ENCODE results near the gene PVR.
"Not testable (repeated sequence)": the region's sequence is repeated elsewhere in the genome, so short reads cannot be mapped to it uniquely, and the experiment has no call there.

The PVR gene

DNA sequence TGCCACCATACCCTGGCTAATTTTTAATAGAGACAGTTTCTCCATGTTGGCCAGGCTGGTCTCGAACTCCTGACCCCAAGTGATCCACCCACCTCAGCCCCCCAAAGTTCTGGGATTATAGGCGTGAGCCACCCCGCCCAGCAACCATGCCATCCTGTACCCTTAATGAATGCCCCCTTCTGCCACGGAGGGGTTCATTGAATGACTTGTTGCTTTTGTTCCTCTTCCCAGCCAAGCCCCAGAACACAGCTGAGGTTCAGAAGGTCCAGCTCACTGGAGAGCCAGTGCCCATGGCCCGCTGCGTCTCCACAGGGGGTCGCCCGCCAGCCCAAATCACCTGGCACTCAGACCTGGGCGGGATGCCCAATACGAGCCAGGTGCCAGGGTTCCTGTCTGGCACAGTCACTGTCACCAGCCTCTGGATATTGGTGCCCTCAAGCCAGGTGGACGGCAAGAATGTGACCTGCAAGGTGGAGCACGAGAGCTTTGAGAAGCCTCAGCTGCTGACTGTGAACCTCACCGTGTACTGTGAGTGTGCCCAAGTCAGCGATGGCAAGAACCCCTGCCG, 6.0 kb downstream of the PVR start:
- Mint-ChIP-seq H3K4me3 (no peak overlapping the region), H3K9me3 (no peaks in the 10 kb centered on the region), H3K36me3 (peaks cover 2% of the 10 kb centered on the region), H3K4me1 (peaks cover 5% of the 10 kb centered on the region), H3K27me3 (peaks cover 2% of the 10 kb centered on the region), H3K27ac (no peak overlapping the region)

DNA sequence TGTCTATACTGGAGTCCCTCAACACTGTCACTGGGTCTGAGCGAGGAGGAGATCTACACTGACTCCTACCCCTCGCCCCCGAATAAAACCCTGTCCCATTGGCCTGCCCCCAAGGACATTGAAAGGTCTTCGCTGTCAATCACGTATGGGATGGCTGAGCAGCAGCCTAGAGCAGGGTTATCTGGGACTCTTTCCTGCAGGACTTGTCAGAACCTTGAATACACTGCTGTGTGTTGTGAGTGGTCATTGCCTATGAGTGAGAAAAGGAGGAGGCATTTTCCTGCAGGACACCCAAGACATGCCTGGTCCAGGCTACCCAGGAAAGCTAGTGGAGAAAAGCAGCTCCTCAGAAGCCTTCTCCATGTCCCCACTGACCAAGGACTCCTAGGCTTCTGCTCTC, 9.6 kb downstream of the PVR start:
- Mint-ChIP-seq H3K36me3 (peaks cover 4% of the 10 kb centered on the region), H3K9me3 (no peaks in the 10 kb centered on the region), H3K4me1 (peaks cover 7% of the 10 kb centered on the region), H3K4me3 (no peak overlapping the region), H3K27ac (no peak overlapping the region), H3K27me3 (no peaks in the 10 kb centered on the region)

DNA sequence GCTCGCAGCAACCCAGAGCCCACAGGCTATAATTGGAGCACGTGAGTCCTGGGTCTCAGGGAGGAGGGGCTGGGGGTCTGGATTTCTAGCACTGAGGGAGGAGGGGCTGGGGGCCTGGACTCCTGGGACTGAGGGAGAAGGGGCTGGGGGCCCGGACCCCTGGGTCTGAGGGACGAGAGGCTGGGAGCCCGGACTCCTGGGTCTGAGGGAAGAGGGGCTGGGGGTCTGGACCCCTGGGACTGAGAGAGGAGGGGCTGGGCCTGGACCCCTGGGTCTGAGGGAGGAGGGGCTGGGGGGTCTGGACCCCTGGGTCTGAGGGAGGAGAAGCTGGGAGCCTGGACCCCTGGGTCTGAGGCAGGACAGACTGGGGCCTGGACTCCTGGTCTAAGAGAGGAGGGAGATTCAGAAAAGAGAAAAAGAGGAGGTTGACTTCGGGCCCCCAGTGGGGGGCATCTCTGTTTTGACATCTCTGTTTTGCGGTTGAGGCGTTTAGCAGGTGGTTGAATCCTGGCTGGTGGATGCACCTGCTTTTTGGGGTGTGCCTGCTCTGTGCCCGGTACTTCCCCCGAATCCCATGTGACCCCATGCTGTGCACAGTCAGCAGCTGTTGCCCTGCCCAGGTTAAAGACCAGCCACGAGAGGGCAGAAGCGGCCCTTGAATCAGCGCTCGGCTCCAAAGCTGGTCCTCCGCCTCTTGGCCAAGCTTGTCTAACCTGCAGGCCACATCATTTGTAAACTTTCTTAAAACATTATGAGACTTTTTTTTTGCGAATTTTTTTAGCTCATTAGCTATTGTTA, 10.5 kb downstream of the PVR start:
- H3K4me1 Mint-ChIP-seq: peaks cover 7% of the 10 kb centered on the region
- H3K4me3 Mint-ChIP-seq: no peak overlapping the region
- H3K27me3 Mint-ChIP-seq: no peaks in the 10 kb centered on the region
- peaks cover 4% of the 10 kb centered on the region for H3K36me3 Mint-ChIP-seq
- H3K27ac Mint-ChIP-seq: no peak overlapping the region
- H3K9me3 Mint-ChIP-seq: no peaks in the 10 kb centered on the region

GRCh38 chr19:44657211-44657921, 13.7 kb downstream of the PVR start:
- H3K27ac Mint-ChIP-seq: no peak overlapping the region
- H3K9me3 Mint-ChIP-seq: no peaks in the 10 kb centered on the region
- no peaks in the 10 kb centered on the region for H3K27me3 Mint-ChIP-seq
- H3K4me1 Mint-ChIP-seq: peaks cover 7% of the 10 kb centered on the region
- peaks cover 4% of the 10 kb centered on the region for H3K36me3 Mint-ChIP-seq
- H3K4me3 Mint-ChIP-seq: no peak overlapping the region

DNA sequence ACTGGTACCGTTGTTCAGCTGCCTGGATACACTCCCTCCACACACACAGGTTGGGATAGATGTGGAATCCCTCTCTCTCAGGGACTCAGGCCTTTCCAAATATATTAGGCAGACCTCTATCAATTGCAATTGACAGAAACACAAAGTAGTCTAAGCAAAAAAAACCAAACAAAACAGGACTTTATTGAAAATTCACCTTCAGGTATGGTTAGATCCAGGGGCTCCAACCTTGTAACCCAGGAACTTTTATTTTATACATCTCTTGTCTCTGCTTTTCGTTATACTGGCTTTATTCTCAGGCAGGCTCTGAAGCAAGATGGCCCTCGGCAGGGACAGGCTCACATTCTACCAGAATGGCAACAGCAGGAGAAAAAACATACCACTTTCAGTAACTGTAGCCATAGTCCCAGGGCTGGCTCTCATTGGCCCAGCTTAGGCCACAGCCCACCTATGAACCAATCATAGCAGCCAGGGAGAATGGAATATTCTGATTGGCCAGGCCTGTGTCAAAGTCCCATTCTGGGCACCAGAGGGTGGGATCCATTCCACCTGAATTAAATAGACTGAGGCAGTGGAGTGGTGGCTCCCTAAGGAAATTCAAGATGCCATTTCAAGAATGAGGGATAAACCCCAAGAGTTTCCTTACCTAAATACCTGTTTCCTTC, 14.5 kb downstream of the PVR start:
- H3K4me1 Mint-ChIP-seq: peaks cover 7% of the 10 kb centered on the region
- no peak overlapping the region for H3K27ac Mint-ChIP-seq
- no peaks in the 10 kb centered on the region for H3K9me3 Mint-ChIP-seq
- peaks cover 4% of the 10 kb centered on the region for H3K36me3 Mint-ChIP-seq
- H3K4me3 Mint-ChIP-seq: no peak overlapping the region
- no peaks in the 10 kb centered on the region for H3K27me3 Mint-ChIP-seq

DNA sequence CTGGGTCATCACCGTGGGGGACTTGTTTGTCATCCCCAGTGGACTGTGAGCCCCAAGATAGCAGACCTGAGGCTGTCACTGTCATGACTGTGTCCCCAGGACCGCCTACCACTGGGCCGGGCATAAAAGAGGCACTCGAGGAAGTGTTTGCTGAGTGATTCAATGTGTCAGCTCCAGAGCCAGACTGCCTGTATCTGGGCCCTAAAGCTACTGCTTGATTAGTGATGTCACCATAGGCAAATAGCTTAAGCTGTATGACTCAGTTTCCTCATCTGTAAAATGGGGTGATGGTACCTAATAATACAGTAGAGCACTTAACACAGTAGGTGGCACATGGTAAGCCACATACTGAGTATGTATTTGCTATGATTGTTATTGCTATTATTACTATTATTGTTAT, 16.4 kb downstream of the PVR start:
- Mint-ChIP-seq H3K27me3 (no peaks in the 10 kb centered on the region), H3K4me3 (no peak overlapping the region), H3K27ac (no peak overlapping the region), H3K36me3 (no peaks in the 10 kb centered on the region), H3K4me1 (no peaks in the 10 kb centered on the region), H3K9me3 (no peaks in the 10 kb centered on the region)

DNA sequence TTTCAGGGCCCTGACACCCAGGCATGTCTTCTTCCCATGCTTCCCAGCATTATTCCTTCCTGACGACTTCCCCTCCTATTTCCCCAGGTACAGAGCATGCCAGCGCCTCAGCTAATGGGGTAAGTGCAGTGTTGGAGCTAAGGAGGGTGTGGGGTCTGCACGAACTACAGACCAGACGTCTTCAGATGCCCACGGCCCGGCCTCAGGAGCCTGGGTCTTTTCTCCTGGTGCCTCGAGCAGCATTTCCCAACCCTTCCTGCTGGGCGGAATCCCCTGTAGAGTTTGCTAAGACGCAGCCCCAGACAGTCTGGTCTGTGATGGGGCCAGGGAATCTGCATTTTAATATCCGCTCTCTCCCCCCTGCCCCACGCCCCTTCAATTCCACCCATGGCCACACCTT, 17.5 kb downstream of the PVR start:
- H3K27ac Mint-ChIP-seq: no peak overlapping the region
- H3K4me3 Mint-ChIP-seq: no peak overlapping the region
- H3K27me3 Mint-ChIP-seq: no peaks in the 10 kb centered on the region
- no peaks in the 10 kb centered on the region for H3K4me1 Mint-ChIP-seq
- H3K36me3 Mint-ChIP-seq: no peaks in the 10 kb centered on the region
- H3K9me3 Mint-ChIP-seq: no peaks in the 10 kb centered on the region

DNA sequence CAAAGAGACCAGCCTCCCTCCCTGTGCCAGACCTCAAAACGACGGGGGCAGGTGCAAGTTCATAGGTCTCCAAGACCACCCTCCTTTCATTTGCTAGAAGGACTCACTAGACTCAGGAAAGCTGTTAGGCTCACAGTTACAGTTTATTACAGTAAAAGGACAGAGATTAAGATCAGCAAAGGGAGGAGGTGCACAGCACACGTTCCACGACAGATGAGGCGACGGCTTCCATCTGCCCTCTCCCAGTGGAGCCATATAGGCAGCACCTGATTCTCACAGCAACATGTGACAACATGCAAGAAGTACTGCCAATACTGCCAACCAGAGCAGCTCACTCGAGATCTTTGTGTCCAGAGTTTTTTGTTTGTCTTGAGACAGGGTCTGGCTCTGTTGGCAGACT, 18.2 kb downstream of the PVR start:
- H3K27ac Mint-ChIP-seq: no peak overlapping the region

DNA sequence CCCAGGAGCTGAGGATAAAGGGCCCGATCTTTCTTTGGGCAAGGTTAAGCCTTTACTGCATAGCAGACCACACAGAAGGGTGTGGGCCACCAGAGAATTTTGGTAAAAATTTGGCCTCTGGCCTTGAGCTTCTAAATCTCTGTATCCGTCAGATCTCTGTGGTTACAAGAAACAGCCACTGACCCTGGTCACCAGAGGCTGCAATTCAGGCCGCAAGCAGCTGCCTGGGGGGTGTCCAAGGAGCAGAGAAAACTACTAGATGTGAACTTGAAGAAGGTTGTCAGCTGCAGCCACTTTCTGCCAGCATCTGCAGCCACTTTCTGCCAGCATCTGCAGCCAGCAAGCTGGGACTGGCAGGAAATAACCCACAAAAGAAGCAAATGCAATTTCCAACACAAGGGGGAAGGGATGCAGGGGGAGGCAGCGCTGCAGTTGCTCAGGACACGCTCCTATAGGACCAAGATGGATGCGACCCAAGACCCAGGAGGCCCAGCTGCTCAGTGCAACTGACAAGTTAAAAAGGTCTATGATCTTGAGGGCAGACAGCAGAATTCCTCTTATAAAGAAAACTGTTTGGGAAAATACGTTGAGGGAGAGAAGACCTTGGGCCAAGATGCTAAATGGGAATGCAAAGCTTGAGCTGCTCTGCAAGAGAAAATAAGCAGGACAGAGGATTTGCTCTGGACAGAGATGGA, 19.1 kb downstream of the PVR start:
- H3K27ac Mint-ChIP-seq: no peak overlapping the region
- no peak overlapping the region for H3K4me3 Mint-ChIP-seq
- no peaks in the 10 kb centered on the region for H3K9me3 Mint-ChIP-seq
- no peaks in the 10 kb centered on the region for H3K27me3 Mint-ChIP-seq
- H3K4me1 Mint-ChIP-seq: no peaks in the 10 kb centered on the region
- H3K36me3 Mint-ChIP-seq: no peaks in the 10 kb centered on the region

More for the DNA sequence above, 18.2 kb downstream of the PVR start:
- Mint-ChIP-seq H3K27me3 (no peaks in the 10 kb centered on the region), H3K36me3 (no peaks in the 10 kb centered on the region), H3K4me3 (no peak overlapping the region), H3K9me3 (no peaks in the 10 kb centered on the region), H3K4me1 (no peaks in the 10 kb centered on the region)

- Mint-ChIP-seq H3K9me3 (no peaks in the 10 kb centered on the region), H3K27ac (no peak overlapping the region), H3K4me3 (no peak overlapping the region), H3K4me1 (no peaks in the 10 kb centered on the region), H3K36me3 (no peaks in the 10 kb centered on the region), H3K27me3 (no peaks in the 10 kb centered on the region)
These were observed 20.3 kb downstream of the PVR start for GRCh38 chr19:44663996-44664395.

DNA sequence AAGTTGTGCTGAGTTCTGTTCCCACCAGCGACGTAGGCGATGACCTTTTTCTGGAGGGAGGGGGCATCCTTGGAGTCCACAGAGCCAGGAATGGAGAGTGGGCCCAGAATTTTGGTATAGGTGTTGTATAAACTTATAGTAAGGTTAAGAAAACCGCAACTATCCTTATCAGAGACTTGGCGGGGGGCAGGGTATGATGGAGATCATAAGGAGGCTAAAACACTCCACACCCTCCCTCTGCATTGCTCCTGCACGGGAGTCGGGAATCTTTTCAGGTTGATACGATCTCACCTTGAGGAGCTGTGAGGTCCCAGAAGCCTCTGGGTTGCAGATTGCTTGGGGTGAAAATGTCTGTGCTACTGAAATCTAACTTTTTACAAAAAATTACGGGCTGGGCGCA, 21.3 kb downstream of the PVR start:
- no peaks in the 10 kb centered on the region for H3K36me3 Mint-ChIP-seq
- no peaks in the 10 kb centered on the region for H3K27me3 Mint-ChIP-seq
- no peaks in the 10 kb centered on the region for H3K4me1 Mint-ChIP-seq
- no peak overlapping the region for H3K4me3 Mint-ChIP-seq
- no peak overlapping the region for H3K27ac Mint-ChIP-seq
- H3K9me3 Mint-ChIP-seq: no peaks in the 10 kb centered on the region

GRCh38 chr19:44666852-44667556, 23.3 kb downstream of the PVR start:
- Mint-ChIP-seq H3K4me1 (no peaks in the 10 kb centered on the region), H3K9me3 (no peaks in the 10 kb centered on the region), H3K27ac (no peak overlapping the region), H3K27me3 (no peaks in the 10 kb centered on the region), H3K36me3 (no peaks in the 10 kb centered on the region), H3K4me3 (no peak overlapping the region)

GRCh38 chr19:44668985-44669764, 25.5 kb downstream of the PVR start:
- H3K9me3 Mint-ChIP-seq: no peaks in the 10 kb centered on the region
- no peak overlapping the region for H3K4me3 Mint-ChIP-seq
- no peaks in the 10 kb centered on the region for H3K4me1 Mint-ChIP-seq
- no peak overlapping the region for H3K27ac Mint-ChIP-seq
- H3K27me3 Mint-ChIP-seq: no peaks in the 10 kb centered on the region
- H3K36me3 Mint-ChIP-seq: no peaks in the 10 kb centered on the region

GRCh38 chr19:44670027-44670426, 26.3 kb downstream of the PVR start:
- H3K27me3 Mint-ChIP-seq, H3K4me1 Mint-ChIP-seq, H3K4me3 Mint-ChIP-seq, H3K9me3 Mint-ChIP-seq, H3K27ac Mint-ChIP-seq, H3K36me3 Mint-ChIP-seq: not testable (repeated sequence)

Data from activated naive CD4-positive, alpha-beta T cell treated with anti-CD3 and anti-CD28 coated beads, Interleukin-2, amount 50 U/mL, for 24 hours (primary cell).